Mammary epithelial cell (primary cell): ENCODE measurements around the gene NPAS3.

Source experiments
- EZH2 ChIP-seq: IDR thresholded peaks from 2 replicates; pipeline ENCODE4 v1.6.1; 2012; ENCODE audit warnings: low read length, inconsistent platforms, borderline replicate concordance
- TF ChIP-seq, protein P1 (sequence below), 2 donors: IDR thresholded peaks in 1 of 2; conservative IDR thresholded peaks in 1 of 2; 2 replicates each; pipeline ENCODE4 v1.5.1; 2011 to 2012; ENCODE audit warnings: inconsistent platforms in 2 of 2, low read length in 2 of 2, mild to moderate bottlenecking in 2 of 2, control low read depth in 1 of 2, low read depth in 1 of 2; ENCODE audit not compliant: insufficient read depth in 1 of 2; ENCODE audit errors: extremely low read depth in 1 of 2

DNA sequence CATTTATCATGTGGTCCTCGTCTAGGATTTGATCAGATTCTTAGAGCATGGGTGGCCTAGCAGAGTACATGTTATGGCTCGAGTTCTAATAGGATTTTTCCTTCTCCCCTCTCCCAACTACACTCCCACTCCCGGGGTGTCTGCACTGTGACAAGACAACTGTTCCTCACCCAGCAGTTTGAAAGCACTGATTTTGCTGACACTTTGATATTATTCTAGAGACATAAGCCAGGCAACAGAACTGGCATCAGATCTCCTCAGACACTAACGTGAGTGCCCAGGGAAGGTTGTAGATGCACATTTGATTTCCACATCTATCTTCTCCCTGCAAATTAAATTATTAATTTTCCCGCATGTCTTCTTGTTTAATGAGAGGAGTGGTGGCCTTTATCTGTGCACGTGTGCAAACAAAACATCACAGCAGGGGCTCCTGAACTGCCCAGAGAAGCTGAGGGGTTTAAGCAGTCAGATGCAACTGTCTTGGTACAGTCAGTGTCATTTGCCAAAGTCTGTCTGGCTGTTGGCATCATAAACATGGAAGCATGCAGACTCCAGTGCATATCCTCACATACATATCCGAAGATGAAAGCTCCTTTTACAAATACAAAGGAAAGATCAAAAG lies 491.8 kb downstream of the NPAS3 start:
- TF ChIP-seq EZH2: no peak
- TF ChIP-seq, protein P1, sequence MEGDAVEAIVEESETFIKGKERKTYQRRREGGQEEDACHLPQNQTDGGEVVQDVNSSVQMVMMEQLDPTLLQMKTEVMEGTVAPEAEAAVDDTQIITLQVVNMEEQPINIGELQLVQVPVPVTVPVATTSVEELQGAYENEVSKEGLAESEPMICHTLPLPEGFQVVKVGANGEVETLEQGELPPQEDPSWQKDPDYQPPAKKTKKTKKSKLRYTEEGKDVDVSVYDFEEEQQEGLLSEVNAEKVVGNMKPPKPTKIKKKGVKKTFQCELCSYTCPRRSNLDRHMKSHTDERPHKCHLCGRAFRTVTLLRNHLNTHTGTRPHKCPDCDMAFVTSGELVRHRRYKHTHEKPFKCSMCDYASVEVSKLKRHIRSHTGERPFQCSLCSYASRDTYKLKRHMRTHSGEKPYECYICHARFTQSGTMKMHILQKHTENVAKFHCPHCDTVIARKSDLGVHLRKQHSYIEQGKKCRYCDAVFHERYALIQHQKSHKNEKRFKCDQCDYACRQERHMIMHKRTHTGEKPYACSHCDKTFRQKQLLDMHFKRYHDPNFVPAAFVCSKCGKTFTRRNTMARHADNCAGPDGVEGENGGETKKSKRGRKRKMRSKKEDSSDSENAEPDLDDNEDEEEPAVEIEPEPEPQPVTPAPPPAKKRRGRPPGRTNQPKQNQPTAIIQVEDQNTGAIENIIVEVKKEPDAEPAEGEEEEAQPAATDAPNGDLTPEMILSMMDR (conservative IDR thresholded peaks at IDR 0.05 in 1 of 2, IDR thresholded peaks at IDR 0.05 in 1 of 2; ENCODE audit: extremely low read depth in 1 of 2, insufficient read depth in 1 of 2, low read depth in 1 of 2, low read length in 2 of 2): no peak
